ENCODE data around the gene GLRA1.
A peak's percentile ranks its signal among the peaks of the same experiment; 100 is the strongest.

The GLRA1 gene

GRCh38 chr5:151954255-151954654 is 29.6 kb upstream of the GLRA1 start:
- Histone ChIP-seq H2AFZ (ENCODE audit: low read depth, low read length) (no peak overlapping the region), H3K27ac (ENCODE audit: low read length, poor library complexity, severe bottlenecking) (no peak overlapping the region)
- WGBS: 70% methylated on average over 4 of the region's 4 CpGs

GRCh38 chr5:151953833-151954232 is 29.2 kb upstream of the GLRA1 start:
- Histone ChIP-seq H3K4ac (ENCODE audit: low read depth in 1 of 2, low read length in 2 of 2) (no peak overlapping the region), H2BK15ac (ENCODE audit: low read depth, poor library complexity, severe bottlenecking) (no peak overlapping the region), H2BK5ac (ENCODE audit: low read depth, low read length, poor library complexity, severe bottlenecking) (no peak overlapping the region), H3K9me3 (ENCODE audit: control insufficient read depth, low read length) (no peaks in the 10 kb centered on the region), H3K79me1 (replicated peaks; ENCODE audit: low read length, poor library complexity, severe bottlenecking) (no peaks in the 10 kb centered on the region), H4K8ac (ENCODE audit: low read length) (no peak overlapping the region), H3K4me3 (ENCODE audit: insufficient read depth in 1 of 2, low read depth in 1 of 2, low read length in 2 of 2) (no peak overlapping the region), H2AK5ac (ENCODE audit: low read length, severe bottlenecking) (no peak overlapping the region), H2BK120ac (ENCODE audit: low read depth, low read length) (no peak overlapping the region), H3K36me3 (ENCODE audit: control insufficient read depth in 1 of 2, insufficient read depth in 2 of 2, low read depth in 1 of 2, low read length in 2 of 2) (no peaks in the 10 kb centered on the region), H3K4me1 (ENCODE audit: control insufficient read depth, insufficient read depth, low read depth, low read length) (peaks cover 5% of the 10 kb centered on the region), H3K18ac (ENCODE audit: low read depth in 1 of 2, low read length in 2 of 2) (no peak overlapping the region), H2BK12ac (ENCODE audit: low read length in 2 of 2) (no peak overlapping the region), H3K14ac (ENCODE audit: low read length in 2 of 2) (no peak overlapping the region), H3K27me3 (ENCODE audit: control insufficient read depth in 1 of 2, insufficient read depth in 1 of 2, low read length in 2 of 2) (peaks cover 0 to 9% of the 10 kb centered on the region in 2 experiments), H4K91ac (ENCODE audit: low read length) (no peak overlapping the region), H3K27ac (ENCODE audit: low read length, poor library complexity, severe bottlenecking) (no peak overlapping the region), H3K23ac (ENCODE audit: low read length in 2 of 2) (no peak overlapping the region), H3K9ac (ENCODE audit: low read length) (no peak overlapping the region), H3K4me2 (ENCODE audit: low read length, poor library complexity, severe bottlenecking) (no peak overlapping the region), H2AFZ (ENCODE audit: low read depth, low read length) (no peak overlapping the region)
- no peak for DNase-seq
- 80% methylated on average over 1 of the region's 1 CpG for WGBS

More at GRCh38 chr5:151954255-151954654, 29.6 kb upstream of the GLRA1 start:
- no peak overlapping the region for H3K4ac ChIP-seq (ENCODE audit: low read depth in 1 of 2, low read length in 2 of 2)
- H2AK5ac ChIP-seq (ENCODE audit: low read length, severe bottlenecking): no peak overlapping the region
- H2BK120ac ChIP-seq (ENCODE audit: low read depth, low read length): no peak overlapping the region
- no peaks in the 10 kb centered on the region for H3K36me3 ChIP-seq (ENCODE audit: control insufficient read depth in 1 of 2, insufficient read depth in 2 of 2, low read depth in 1 of 2, low read length in 2 of 2)
- H3K27me3 ChIP-seq (ENCODE audit: control insufficient read depth in 1 of 2, insufficient read depth in 1 of 2, low read length in 2 of 2): peaks cover 0 to 9% of the 10 kb centered on the region in 2 experiments
- H3K9ac ChIP-seq (ENCODE audit: low read length): no peak overlapping the region
- no peak overlapping the region for H3K4me3 ChIP-seq (ENCODE audit: insufficient read depth in 1 of 2, low read depth in 1 of 2, low read length in 2 of 2)
- H2BK15ac ChIP-seq (ENCODE audit: low read depth, poor library complexity, severe bottlenecking): no peak overlapping the region
- H3K79me1 ChIP-seq (replicated peaks; ENCODE audit: low read length, poor library complexity, severe bottlenecking): no peaks in the 10 kb centered on the region
- H3K9me3 ChIP-seq (ENCODE audit: control insufficient read depth, low read length): no peaks in the 10 kb centered on the region
- H3K14ac ChIP-seq (ENCODE audit: low read length in 2 of 2): no peak overlapping the region
- H3K23ac ChIP-seq (ENCODE audit: low read length in 2 of 2): no peak overlapping the region
- no peak overlapping the region for H2BK5ac ChIP-seq (ENCODE audit: low read depth, low read length, poor library complexity, severe bottlenecking)
- no peak overlapping the region for H2BK12ac ChIP-seq (ENCODE audit: low read length in 2 of 2)
- H3K18ac ChIP-seq (ENCODE audit: low read depth in 1 of 2, low read length in 2 of 2): no peak overlapping the region
- DNase-seq: no peak
- no peak overlapping the region for H3K4me2 ChIP-seq (ENCODE audit: low read length, poor library complexity, severe bottlenecking)
- peaks cover 5% of the 10 kb centered on the region for H3K4me1 ChIP-seq (ENCODE audit: control insufficient read depth, insufficient read depth, low read depth, low read length)
- no peak overlapping the region for H4K91ac ChIP-seq (ENCODE audit: low read length)
- no peak overlapping the region for H4K8ac ChIP-seq (ENCODE audit: low read length)

- peaks cover 0 to 9% of the 10 kb centered on the region in 2 experiments for H3K27me3 ChIP-seq (ENCODE audit: control insufficient read depth in 1 of 2, insufficient read depth in 1 of 2, low read length in 2 of 2)
- H3K4me2 ChIP-seq (ENCODE audit: low read length, poor library complexity, severe bottlenecking): no peak overlapping the region
- H3K79me1 ChIP-seq (replicated peaks; ENCODE audit: low read length, poor library complexity, severe bottlenecking): no peaks in the 10 kb centered on the region
- H3K36me3 ChIP-seq (ENCODE audit: control insufficient read depth in 1 of 2, insufficient read depth in 2 of 2, low read depth in 1 of 2, low read length in 2 of 2): no peaks in the 10 kb centered on the region
- no peak overlapping the region for H3K9ac ChIP-seq (ENCODE audit: low read length)
- no peak overlapping the region for H3K4me3 ChIP-seq (ENCODE audit: insufficient read depth in 1 of 2, low read depth in 1 of 2, low read length in 2 of 2)
- no peak overlapping the region for H2AK5ac ChIP-seq (ENCODE audit: low read length, severe bottlenecking)
- no peak overlapping the region for H2BK12ac ChIP-seq (ENCODE audit: low read length in 2 of 2)
- H3K23ac ChIP-seq (ENCODE audit: low read length in 2 of 2): no peak overlapping the region
- H2AFZ ChIP-seq (ENCODE audit: low read depth, low read length): no peak overlapping the region
- H3K18ac ChIP-seq (ENCODE audit: low read depth in 1 of 2, low read length in 2 of 2): no peak overlapping the region
- H4K8ac ChIP-seq (ENCODE audit: low read length): no peak overlapping the region
- DNase-seq: no peak
- H3K27ac ChIP-seq (ENCODE audit: low read length, poor library complexity, severe bottlenecking): no peak overlapping the region
- H2BK120ac ChIP-seq (ENCODE audit: low read depth, low read length): no peak overlapping the region
- H3K4ac ChIP-seq (ENCODE audit: low read depth in 1 of 2, low read length in 2 of 2): no peak overlapping the region
- H3K14ac ChIP-seq (ENCODE audit: low read length in 2 of 2): no peak overlapping the region
- H4K91ac ChIP-seq (ENCODE audit: low read length): no peak overlapping the region
- peaks cover 5% of the 10 kb centered on the region for H3K4me1 ChIP-seq (ENCODE audit: control insufficient read depth, insufficient read depth, low read depth, low read length)
- no CpG with 5 or more reads among the region's 2 CpGs for WGBS
- no peaks in the 10 kb centered on the region for H3K9me3 ChIP-seq (ENCODE audit: control insufficient read depth, low read length)
- H2BK15ac ChIP-seq (ENCODE audit: low read depth, poor library complexity, severe bottlenecking): no peak overlapping the region
- H2BK5ac ChIP-seq (ENCODE audit: low read depth, low read length, poor library complexity, severe bottlenecking): no peak overlapping the region
These were observed 27.6 kb upstream of the GLRA1 start for GRCh38 chr5:151952238-151952637.

GRCh38 chr5:151950706-151951105 is 26.1 kb upstream of the GLRA1 start:
- no peak overlapping the region for H3K18ac ChIP-seq (ENCODE audit: low read depth in 1 of 2, low read length in 2 of 2)
- H2AK5ac ChIP-seq (ENCODE audit: low read length, severe bottlenecking): no peak overlapping the region
- peak overlapping the region; percentile 45 for H4K91ac ChIP-seq (ENCODE audit: low read length)
- no peak overlapping the region for H3K4me3 ChIP-seq (ENCODE audit: insufficient read depth in 1 of 2, low read depth in 1 of 2, low read length in 2 of 2)
- H2BK120ac ChIP-seq (ENCODE audit: low read depth, low read length): no peak overlapping the region
- H3K36me3 ChIP-seq (ENCODE audit: control insufficient read depth in 1 of 2, insufficient read depth in 2 of 2, low read depth in 1 of 2, low read length in 2 of 2): no peaks in the 10 kb centered on the region
- H3K23ac ChIP-seq (ENCODE audit: low read length in 2 of 2): peak overlapping the region in 1 of 2 experiments; percentile 23
- no peak overlapping the region for H2BK15ac ChIP-seq (ENCODE audit: low read depth, poor library complexity, severe bottlenecking)
- H3K27me3 ChIP-seq (ENCODE audit: control insufficient read depth in 1 of 2, insufficient read depth in 1 of 2, low read length in 2 of 2): peaks cover 0 to 9% of the 10 kb centered on the region in 2 experiments
- H2BK5ac ChIP-seq (ENCODE audit: low read depth, low read length, poor library complexity, severe bottlenecking): no peak overlapping the region
- no peak overlapping the region for H3K4me2 ChIP-seq (ENCODE audit: low read length, poor library complexity, severe bottlenecking)
- WGBS: 79% methylated on average over 9 of the region's 9 CpGs
- peaks cover 5% of the 10 kb centered on the region for H3K4me1 ChIP-seq (ENCODE audit: control insufficient read depth, insufficient read depth, low read depth, low read length)
- no peak overlapping the region for H3K27ac ChIP-seq (ENCODE audit: low read length, poor library complexity, severe bottlenecking)
- H3K14ac ChIP-seq (ENCODE audit: low read length in 2 of 2): no peak overlapping the region
- no peak overlapping the region for H2AFZ ChIP-seq (ENCODE audit: low read depth, low read length)
- H4K8ac ChIP-seq (ENCODE audit: low read length): no peak overlapping the region
- H3K4ac ChIP-seq (ENCODE audit: low read depth in 1 of 2, low read length in 2 of 2): no peak overlapping the region
- DNase-seq: no peak
- H3K9ac ChIP-seq (ENCODE audit: low read length): no peak overlapping the region
- H3K79me1 ChIP-seq (replicated peaks; ENCODE audit: low read length, poor library complexity, severe bottlenecking): no peaks in the 10 kb centered on the region
- no peak overlapping the region for H2BK12ac ChIP-seq (ENCODE audit: low read length in 2 of 2)
- H3K9me3 ChIP-seq (ENCODE audit: control insufficient read depth, low read length): no peaks in the 10 kb centered on the region

Data from mesenchymal stem cell (in vitro differentiated cells and primary cell).